GM18520 (cell line): Measurements from ENCODE around the gene TMEM132D.
"Not testable (repeated sequence)": the region's sequence is repeated elsewhere in the genome, so short reads cannot be mapped to it uniquely, and the experiment has no call there.

Experiments used
- ATAC-seq: cut with Tn5 transposase; IDR thresholded peaks from one replicate; pipeline ENCODE4 v1.9.1; 2021; ENCODE audit not compliant: unreplicated experiment

Gene TMEM132D

DNA sequence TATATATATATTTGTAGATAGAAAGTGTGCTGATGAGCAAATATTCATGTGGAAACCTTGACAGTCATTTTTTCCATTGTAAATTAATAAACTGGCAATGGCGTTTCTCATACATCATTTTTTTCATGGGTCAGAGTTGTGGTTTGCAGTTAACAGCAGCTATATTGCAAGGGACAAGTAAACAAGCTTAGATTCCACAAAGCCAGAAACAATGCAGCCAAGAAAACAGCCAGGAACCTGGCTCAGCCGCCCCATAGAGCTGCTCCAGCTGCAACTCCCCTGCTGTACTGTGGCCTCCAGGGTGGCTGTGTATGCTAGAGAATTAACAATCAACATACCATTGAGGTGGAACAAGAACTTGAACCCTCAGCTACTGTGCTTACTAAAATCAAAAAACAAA lies 298.2 kb downstream of the TMEM132D start:
- ATAC-seq: no peak

DNA sequence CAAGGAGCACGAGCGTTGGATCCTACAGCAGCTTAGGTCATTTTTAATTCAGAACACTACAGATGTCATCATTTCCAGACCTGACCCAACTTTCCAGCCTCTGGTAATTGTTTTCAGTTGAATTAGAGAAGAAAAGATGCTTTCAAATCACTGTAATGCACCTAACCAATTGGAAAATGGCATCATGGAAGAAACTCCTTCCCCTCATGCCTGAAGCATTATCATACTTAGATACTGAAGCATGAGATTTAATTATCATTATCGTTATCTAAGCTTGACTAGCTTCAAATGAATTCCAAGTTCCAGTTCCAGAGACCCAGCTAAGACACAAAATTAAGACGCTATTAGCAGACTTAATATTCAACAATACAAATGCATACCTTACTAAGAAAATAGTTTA lies 299.3 kb downstream of the TMEM132D start:
- no peak for ATAC-seq

DNA sequence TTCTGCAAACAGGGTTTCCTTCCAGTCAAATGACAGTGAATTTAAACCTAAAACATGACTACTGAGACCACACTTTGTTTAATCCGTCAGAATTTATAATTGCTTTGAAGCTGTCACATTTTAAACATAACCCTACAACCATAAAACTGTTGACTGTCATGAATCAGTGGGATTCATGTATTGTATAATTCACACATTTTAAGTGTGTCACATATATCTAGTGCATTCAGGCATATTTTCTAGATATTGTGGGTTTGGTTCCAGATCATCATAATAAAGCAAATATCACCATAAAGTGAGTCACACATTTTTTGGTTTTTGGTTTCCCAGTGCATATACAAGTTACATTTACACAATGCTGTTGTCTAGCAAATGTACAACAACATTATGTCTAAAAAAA lies 304.4 kb downstream of the TMEM132D start:
- ATAC-seq: no peak

DNA sequence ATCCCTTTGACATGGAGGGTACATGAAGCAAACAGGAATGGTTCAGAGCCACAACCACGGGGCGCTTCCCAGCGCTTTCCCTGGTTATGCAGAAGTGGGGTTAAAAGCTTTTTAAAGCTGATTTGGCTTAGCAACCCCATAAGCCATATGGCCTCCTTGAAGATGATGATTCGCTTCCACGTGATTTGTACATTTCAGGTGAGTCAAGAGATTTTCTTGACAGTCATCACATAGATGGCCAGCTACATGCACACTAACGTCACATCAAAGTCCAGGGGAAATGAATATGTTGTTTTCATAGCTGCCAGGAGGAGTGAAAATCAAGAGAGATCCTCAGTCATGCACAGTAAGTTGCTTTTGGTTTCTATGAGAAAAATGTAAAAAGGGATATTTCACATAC lies 309.7 kb downstream of the TMEM132D start:
- ATAC-seq: no peak

DNA sequence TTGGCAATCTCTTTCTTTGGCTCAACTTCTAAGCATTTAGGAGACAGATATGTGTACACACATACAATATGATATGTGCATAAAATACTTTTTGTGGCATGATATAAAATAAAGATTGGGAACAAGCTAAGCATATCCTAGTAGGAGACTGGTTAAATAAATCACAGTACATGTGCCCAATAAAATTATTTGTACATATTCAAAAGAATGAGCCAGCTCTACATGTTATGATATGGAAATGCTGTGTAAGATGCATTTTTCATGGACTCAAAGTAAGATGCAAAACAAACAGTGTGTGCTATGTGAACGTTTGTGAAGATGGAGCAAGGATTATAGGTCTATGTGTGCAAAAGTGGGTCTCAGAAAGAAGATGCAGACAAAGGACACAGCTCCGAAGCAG lies 311.4 kb downstream of the TMEM132D start:
- no peak for ATAC-seq

DNA sequence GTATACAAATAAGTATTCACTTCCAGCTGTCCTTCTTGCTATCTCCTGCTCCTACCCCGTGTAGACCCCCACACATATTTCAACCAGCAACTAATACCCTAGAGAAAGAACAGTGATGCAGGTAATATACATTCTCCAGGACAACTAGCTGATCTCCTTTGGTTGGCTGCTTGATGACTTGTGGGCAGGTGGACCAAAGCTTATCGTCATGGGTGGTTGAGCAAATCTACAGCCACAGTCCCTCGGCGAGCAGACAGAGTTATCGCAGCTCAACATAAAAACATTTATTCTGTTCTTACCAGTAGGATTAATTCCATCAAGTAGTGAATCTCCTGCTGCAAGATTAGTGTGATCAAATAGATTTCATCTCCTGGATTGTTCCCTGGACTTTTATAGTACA lies 314.3 kb downstream of the TMEM132D start:
- ATAC-seq: no peak

DNA sequence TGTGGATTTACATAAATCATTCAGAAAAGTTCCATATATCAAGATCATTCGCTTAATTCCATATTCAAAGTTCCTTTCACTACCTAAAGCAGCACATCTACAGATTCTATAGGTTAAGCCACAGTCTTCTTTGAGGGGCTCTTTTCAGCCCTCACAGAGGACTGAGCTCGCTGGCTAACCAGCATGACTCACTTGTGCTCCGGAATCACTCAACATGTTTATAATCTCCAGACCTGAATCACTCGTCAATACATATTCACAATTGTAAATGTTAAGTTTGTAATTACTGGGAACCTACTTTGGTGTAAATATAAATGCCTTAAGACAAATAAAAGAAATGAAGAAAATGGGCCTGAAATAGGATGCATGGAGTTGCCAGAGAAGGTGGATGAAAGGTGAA lies 315.7 kb downstream of the TMEM132D start:
- ATAC-seq: no peak

DNA sequence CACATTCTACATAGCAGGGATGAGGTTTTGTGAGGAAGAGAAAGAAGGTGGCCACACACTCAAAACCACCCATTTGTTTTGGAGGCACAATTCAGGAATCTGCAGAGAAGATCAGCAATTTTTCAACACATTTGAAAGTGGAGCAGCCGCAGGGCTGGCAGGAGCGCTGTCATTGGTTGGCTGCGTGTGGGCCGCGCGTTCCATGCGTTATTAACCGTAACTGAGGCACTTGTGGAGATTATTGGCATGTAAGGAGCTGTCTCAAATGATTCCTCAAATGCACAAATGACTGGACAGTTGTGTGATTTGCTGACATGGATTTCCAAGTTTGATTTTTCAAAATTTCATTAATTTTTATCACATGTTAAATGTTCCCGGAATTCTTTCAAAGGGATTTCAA lies 318.5 kb downstream of the TMEM132D start:
- no peak for ATAC-seq

DNA sequence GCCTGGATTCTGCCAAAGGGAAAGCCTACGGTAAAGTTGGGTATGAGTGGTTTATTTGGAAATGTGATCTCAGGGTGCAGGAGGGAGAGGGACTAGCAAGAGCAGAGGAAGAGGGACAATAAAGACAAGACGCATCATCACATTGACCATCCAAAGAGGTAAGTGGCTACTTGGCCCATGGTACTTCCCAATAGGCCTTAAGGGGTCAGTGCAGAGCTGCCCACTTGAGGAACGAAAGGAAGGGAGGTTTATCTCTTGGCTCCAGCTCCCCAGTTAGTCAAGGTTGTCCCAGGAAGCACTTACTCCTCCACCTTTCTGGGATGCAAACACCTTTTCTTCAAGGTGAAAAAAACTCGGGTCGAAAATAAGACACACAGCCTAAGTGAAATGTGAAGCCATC lies 323.9 kb downstream of the TMEM132D start:
- ATAC-seq: no peak

DNA sequence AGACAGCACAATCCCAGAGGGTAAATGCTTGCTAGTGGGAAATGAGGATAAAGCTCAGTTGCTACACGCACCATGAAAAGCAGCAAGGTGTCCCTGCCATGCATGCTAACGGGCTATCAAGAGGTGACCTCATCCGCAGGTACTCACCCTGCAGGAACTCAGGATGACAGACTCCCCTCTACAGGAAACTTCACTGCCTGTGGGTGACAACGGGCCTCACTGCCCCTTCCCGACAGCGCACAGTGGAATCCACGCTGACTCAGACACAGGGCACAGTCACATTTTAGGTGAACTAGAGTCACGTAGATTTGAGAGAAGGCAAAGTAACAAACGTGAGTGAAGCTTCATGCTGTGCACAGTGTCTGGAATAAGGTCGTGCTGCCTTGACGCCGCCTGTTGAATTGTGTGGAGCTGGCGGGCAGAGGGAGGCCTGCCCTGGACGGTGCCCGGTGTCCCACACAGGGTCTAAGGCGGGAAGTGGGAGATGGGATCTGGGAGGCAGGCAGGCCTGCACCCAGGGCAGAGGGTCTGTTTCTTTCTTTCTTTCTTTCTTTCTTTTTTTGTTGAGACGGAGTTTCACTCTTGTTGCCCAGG lies 331.8 kb downstream of the TMEM132D start:
- ATAC-seq: no peak

DNA sequence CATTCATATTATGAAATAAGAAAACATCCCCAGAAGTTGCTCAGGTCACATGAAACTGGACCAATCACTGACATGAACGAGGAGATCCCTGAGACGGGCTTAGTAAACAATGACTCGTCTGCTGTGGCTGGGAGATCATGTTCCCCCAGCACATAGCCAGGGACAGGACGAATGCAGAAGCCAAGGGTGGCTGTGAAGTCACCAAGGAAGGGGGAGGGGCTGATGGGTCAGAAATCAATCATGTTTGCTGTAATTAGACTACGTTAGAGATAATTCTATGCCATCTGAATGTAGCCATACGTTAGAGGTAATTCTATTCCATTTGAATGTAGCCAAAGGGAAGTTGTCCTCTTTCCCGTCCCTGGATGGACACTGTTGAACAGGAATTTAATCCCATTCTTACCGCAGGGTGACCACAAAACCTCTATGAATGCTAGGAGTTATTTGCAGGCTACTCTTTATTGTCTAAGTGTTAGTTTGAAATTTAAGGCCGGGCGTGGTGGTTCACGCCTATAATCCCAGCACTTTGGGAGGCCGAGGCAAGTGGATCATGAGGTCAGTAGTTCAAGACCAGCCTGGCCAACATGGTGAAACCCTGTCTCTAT lies 332.9 kb downstream of the TMEM132D start:
- ATAC-seq: no peak

DNA sequence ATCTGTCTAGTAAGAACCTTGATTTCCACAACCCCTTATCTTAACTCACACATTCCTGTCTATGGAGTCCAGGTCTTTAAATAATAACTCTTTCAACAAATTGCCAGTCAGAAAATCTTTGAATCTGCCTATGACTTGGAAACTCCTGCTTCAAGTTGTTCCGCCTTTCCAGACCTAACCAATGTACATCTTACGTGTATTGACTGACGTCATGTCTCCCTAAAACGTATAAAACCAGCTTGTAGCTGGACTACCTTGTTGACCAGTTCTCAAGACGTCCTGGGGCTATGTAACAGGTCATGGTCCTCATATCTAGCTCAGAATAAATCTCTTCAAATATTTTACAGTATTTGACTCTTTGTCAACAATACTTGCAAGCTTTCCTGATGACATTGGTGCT lies 337.0 kb downstream of the TMEM132D start:
- ATAC-seq: no peak

DNA sequence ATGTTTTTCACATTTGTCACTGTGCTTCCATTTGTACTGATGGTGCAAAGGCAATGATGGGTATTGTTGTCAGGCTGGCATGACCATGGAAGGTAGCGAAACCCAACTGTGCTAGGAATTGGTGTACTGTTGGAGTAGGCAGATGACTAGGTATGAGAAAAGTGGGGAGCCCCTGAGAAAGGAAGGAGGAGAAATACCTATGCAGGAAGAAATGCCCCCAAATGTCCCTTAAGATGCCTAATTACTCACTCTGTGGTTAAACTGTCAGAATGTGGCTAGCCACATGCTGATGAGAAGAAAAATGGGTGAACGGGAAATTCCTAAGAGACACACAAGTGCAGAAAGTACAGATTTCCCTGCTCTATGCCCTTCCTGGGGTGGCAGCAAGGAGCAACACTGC lies 339.1 kb downstream of the TMEM132D start:
- no peak for ATAC-seq

DNA sequence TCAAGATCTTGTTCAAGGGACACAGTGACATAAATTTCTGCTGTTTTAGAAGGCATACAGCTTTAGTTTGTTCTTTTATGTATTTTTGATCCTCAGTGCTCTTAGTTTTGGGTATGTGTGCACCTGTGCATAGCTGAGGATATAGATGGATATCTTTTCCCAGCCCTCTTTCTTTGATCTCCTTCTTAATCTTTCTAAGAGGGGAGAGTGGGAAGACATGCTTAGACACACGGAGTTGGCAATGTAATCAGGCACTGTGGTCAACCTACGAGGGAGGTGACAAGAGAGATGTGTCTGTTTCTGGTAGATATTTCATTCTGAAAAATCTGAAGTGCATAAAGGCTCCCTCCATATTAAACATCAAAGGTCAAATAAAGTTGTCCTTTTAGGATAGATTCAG lies 340.6 kb downstream of the TMEM132D start:
- ATAC-seq: no peak

DNA sequence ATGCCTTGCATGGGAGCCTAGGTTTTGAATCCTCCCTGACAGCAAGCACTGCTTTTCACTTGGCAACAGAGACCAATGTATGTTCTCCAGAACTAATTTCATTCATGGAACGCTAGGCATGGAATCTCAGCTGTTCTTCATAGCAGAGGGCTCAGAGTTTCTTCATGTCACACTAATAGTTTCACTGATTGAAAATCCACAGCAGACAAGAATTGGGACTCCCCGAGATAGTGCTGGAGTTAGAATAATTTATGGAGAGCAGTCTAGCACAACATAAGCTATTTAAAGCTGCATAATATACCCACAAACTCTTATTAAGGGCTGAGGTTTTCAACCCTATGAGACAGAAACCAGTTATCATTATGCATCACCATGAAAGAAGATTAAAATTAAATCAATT lies 342.5 kb downstream of the TMEM132D start:
- ATAC-seq: no peak

DNA sequence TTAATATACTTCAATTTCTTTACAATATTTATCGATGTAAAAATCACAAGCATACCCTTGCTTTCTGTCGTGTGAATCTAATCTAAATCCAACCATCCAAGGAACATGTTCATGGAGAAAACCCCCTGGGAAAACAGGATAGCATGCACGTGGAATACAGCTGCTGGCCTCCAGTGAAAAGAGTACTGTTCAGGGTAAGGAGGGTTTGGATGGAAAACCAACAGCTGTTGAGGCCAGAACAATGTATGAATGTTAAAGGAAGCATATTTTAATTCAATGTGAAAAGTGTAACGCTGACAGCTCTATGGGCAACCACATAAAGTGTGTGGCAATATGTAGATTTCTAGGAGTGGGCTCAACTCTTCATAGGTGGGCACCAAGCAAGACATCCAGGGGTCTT lies 344.0 kb downstream of the TMEM132D start:
- no peak for ATAC-seq

DNA sequence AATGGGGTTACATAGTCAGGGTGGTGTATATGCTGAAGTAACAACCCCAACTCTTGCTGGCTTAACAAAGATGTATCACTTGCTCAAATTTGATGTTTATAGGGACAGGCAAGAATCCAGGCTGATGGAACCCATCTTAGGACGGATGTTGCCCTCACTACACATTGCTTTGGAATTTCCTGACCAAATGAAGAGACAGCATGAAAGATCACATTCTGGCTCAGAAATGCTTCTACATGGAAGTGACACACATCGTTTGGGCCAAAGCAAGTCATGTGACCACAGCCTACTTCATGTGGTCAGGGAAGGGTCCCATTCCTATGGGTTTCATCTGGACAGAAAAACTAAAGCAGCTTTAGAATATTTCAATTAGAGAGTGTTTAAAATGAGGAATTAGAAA lies 345.8 kb downstream of the TMEM132D start:
- no peak for ATAC-seq

DNA sequence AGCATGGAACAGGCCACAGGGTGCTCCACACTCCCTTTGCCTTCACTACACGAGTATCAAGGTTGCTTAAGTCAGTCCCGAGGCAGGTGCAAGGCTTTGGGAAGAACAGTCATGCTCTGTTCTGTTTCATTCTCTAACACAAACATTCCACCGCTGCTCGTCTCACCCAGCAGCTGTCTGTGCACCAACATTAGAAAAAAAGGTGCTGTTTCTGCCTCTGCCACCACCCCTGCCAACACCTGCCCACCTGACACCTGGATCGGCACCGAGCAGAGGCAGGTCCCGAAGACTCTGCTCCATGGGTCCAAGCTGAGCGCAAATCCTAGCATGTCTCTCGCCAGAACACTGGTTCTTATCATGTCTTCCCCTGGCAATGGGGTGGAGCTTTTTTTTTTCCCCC lies 347.7 kb downstream of the TMEM132D start:
- ATAC-seq: no peak

DNA sequence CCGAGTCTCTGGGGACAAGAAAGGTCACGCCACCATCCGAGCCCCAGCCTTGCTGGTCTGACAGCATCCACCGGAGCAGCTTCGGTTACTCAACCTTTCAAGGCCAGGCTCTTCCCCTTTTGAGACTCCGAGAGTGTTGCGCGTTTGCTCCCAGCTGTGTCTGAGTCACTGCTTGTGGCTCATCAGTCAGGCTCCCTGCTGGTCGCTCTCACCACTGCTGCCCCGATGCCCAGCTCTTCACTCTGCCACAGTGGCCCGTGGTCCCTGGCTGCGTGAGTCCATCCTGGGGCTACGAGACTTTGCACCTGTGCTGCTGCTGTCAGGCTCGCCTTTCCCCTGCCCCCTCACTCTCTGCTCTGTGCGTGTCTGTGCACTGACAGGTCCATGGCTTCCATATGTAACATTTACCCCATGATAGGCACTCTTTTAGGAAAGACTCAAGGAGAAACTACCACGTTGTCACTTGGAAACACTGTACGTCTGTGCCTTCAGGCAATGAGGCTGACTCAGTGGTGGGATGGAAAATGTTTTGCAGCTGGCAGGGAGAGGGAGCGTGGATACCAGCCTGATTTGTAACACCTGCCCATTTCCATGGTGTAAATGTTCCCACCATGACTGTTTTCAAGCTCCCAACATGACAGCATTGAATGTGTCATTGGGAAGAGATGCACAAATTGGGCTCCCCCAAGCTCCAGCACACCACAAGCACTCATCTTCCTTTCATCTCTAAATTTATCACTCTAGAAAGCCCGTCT lies 350.7 kb downstream of the TMEM132D start:
- ATAC-seq: no peak

DNA sequence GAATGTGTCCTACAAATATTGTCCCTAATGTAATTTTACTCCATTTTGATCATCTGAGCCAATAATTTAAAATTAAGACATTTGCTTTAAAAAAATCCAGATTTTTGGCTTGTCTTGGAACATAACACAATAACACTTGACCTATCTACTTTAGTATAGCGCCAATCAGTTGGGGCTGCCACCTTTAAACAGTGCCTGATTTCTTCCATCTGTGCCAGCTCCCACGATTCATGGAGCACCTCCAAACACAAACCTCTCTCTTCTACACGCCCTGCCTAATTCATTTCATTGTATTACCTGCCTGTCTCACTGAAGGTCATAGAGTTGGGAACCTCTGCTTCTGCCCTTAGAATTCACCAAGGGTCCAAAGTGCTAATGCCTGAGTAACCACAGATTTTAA lies 352.4 kb downstream of the TMEM132D start:
- no peak for ATAC-seq

DNA sequence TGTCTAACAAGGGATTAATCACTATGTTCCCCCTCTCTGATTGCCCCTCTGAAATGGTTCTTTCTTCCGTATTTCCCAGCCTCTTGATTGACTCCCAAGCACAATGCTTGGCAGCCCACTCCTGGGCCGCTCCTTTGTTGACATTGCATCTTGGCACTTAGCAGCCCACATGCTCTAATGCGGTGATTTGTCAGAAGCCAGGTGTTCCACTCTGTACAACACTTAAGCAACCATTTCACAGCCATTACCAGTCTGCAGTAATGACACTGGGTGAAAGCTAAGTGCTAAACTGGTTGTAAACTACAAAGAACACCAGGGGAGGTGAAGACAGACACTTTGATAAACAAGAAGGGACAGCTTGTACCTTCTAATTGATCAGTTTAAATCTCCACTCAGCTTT lies 353.5 kb downstream of the TMEM132D start:
- no peak for ATAC-seq

DNA sequence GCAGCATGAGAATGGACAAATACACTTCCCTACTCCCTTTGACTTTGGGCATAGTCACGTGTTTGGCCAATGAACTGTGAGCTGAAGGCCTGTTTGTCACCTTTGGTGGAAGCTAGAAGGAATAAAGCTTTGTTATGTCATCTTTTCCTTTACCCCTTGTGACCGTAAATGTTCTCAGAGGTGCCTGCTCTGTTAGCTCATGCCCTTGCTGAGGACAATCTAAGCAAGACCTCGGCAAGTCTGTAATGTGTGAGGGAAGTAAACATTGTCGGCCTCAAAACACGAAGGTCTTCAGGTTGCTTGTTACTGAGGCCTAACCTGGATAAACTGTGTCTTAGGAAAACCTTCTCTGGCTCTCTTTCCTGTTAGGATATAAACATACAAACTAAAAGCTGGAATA lies 354.2 kb downstream of the TMEM132D start:
- no peak for ATAC-seq

DNA sequence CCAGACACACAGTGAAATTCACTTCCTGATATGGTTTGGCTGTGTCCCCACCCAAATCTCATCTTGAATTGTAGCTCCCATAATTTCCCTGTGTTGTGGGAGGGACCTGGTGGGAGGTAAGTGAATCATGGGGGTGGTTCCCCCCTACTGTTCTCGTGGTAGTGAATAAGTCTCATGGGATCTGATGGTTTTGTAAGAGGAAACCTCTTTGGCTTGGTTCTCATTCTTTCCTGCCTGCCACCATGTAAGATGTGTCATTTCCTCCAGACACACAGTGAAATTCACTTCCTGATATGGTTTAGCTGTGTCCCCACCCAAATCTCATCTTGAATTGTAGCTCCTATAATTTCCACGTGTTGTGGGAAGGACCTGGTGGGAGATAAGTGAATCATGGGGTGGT lies 354.8 kb downstream of the TMEM132D start:
- ATAC-seq: not testable (repeated sequence)
